GM06990 (cell line): Measurements from ENCODE around the gene PDS5B.

ENCODE experiments used
- DNase-seq: peaks from one replicate; pipeline ENCODE4 v3.0.0-alpha.2; 2011; ENCODE audit not compliant: insufficient read length; ENCODE audit errors: extremely low read depth
- H3K27me3 ChIP-seq: replicated peaks from 2 replicates; pipeline ENCODE4 v1.6.0; 2011; ENCODE audit warnings: low read length; ENCODE audit not compliant: control insufficient read depth, insufficient read depth
- H3K36me3 ChIP-seq: 2 replicates; pipeline ENCODE4 v1.5.1; 2011; ENCODE audit warnings: low read length; ENCODE audit not compliant: control insufficient read depth, insufficient read depth
- H3K4me3 ChIP-seq: replicated peaks from 2 replicates; pipeline ENCODE4 v1.5.1; 2011; ENCODE audit warnings: low read depth, mild to moderate bottlenecking, control low read depth, low read length
- TF ChIP-seq, protein P1 (sequence below): IDR thresholded peaks from 2 replicates; pipeline ENCODE4 v1.5.1; 2011; ENCODE audit warnings: low read length, control low read depth, mild to moderate bottlenecking, inconsistent platforms; ENCODE audit not compliant: insufficient read depth, poor library complexity, severe bottlenecking

PDS5B gene

DNA sequence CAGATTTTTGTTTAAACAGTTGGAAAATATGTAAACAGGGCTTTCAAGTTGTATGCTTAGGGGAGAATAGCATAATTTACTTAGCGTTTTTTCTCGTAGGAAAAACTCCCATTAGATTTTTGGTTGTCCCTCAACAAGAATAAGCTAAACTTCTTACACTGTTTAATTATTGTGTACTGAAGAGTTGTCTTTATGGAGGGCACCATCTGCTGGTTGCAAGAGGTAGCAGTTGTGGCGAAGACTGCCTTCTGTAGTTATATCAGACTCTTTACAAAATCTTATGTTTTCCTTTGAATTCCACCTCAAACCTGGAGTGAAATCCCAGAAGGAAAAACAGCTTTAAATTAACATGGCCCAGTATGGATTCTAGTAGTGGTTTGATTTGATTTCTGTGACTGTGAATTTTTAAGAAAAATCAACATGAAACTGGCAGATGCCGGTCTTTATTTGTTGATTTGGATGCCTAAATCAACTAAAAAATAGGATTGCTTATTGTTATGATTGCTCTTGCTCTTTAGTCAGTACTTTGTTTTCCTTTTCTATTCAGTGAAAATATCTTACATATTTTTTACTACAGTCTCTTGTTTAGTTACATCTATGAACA is 53.4 kb downstream of the PDS5B start:
- TF ChIP-seq, protein P1, sequence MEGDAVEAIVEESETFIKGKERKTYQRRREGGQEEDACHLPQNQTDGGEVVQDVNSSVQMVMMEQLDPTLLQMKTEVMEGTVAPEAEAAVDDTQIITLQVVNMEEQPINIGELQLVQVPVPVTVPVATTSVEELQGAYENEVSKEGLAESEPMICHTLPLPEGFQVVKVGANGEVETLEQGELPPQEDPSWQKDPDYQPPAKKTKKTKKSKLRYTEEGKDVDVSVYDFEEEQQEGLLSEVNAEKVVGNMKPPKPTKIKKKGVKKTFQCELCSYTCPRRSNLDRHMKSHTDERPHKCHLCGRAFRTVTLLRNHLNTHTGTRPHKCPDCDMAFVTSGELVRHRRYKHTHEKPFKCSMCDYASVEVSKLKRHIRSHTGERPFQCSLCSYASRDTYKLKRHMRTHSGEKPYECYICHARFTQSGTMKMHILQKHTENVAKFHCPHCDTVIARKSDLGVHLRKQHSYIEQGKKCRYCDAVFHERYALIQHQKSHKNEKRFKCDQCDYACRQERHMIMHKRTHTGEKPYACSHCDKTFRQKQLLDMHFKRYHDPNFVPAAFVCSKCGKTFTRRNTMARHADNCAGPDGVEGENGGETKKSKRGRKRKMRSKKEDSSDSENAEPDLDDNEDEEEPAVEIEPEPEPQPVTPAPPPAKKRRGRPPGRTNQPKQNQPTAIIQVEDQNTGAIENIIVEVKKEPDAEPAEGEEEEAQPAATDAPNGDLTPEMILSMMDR: peak; percentile 79
- peak; percentile 15 for DNase-seq
- Histone ChIP-seq H3K4me3 (no peak overlapping the region), H3K36me3 (no peaks in the 10 kb centered on the region), H3K27me3 (no peaks in the 10 kb centered on the region)

DNA sequence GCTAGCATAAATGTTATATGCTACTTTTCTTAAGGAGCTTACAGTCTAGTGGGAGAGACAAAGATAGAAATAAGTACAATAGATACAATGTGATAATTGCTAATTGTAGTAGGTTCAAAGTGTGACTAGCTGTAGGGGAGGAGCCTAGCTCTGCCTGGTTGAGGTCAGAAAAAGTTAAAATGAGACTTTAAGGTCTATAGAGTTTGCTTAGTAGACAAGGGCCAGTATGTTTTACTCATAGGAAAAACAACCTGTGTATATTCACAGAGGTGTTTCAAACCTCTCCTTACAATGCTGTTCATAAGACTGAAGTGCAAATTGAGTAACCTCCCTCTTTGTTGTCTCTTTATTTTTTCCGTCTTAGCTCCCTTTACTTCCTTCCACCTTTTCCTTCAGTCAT is 56.1 kb downstream of the PDS5B start:
- DNase-seq: no peak
- Histone ChIP-seq H3K27me3 (no peaks in the 10 kb centered on the region), H3K4me3 (no peak overlapping the region), H3K36me3 (no peaks in the 10 kb centered on the region)
- TF ChIP-seq, protein P1: no peak

DNA sequence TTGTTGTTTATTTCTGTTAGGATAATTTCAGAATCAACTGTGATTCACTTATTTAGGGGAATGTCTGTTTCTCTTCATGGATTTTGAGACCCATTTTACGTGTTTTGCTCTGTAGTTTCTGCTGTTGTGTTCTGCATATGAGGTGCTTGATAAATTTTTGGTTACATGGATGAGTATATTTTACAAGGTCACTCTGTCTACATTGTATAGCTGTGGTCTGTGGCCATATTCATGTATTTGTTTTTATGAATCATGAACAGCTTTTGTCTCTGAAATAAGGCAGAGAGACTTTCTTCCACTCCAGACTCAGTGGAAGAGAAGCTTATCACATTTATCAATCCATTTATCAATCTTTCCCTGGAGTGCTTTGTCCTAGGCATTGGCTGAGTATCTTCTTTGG is 56.6 kb downstream of the PDS5B start:
- TF ChIP-seq, protein P1: no peak
- no peaks in the 10 kb centered on the region for H3K36me3 ChIP-seq
- H3K4me3 ChIP-seq: no peak overlapping the region
- no peak for DNase-seq
- no peaks in the 10 kb centered on the region for H3K27me3 ChIP-seq

DNA sequence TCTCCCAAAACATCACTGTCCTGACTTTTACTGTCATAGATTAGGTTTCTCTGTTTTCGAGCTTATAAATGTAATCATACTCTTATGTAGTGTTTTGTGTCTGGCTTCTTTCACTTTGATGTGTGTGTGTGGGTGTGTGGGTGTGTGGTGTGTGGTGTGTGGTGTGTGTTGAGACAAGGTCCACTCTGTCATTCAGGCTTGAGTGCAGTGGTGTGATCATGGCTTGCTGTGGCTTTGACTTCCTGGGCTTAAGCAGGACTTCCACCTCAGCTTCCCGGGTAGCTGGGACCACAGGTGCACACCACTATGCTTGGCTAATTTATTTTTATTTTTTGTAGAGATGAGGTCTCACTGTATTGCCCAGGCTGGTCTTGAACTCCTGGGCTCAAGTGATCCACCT is 59.6 kb downstream of the PDS5B start:
- H3K36me3 ChIP-seq: no peaks in the 10 kb centered on the region
- TF ChIP-seq, protein P1: no peak
- no peak overlapping the region for H3K4me3 ChIP-seq

DNA sequence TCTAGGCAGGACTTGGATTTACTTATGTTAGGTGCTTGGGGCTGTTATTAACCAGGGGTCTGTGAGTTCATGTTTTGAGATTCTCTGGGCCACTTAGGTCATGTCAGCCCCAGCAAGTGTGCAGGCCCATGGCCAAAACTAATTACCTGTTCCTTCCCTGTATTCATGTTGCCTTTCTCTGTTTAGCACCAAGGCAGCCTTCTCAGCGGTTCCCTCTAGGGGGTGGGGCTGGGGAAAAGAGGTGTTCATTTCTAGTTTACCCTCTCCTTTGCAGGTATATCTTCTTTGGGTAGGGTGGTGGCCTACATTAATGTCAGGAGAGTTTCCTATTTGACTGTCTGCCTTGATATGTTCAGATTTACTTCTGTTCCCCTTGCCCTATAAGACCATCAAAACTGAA is 61.7 kb downstream of the PDS5B start:
- DNase-seq: no peak
- Histone ChIP-seq H3K36me3 (no peaks in the 10 kb centered on the region; the same call in 1 of the 2 replicates), H3K4me3 (no peak overlapping the region), H3K27me3 (no peaks in the 10 kb centered on the region)
- TF ChIP-seq, protein P1: peak; percentile 7

More for the DNA sequence above, 59.6 kb downstream of the PDS5B start:
- peak; percentile 28 for DNase-seq
- H3K27me3 ChIP-seq: no peaks in the 10 kb centered on the region
